Large intestine (tissue), 3 donors: ENCODE results near the gene UBL3. TPM values are rescaled to one million over a fixed set of nuclear protein-coding genes. Genes with fewer than 3 reads are reported as not detected.

Source experiments
- DNase-seq, 2 donors: peaks; one replicate each; pipeline versions ENCODE4 v3.0.0 to v3.0.0-alpha.2; 2013
- H3K27ac ChIP-seq: one replicate; pipeline ENCODE4 v1.5.1; 2013; ENCODE audit warnings: low read length
- H3K27me3 ChIP-seq: 2 replicates; pipeline ENCODE4 v1.6.1; 2013; ENCODE audit warnings: low read length; ENCODE audit not compliant: control insufficient read depth, insufficient read depth
- H3K36me3 ChIP-seq: 2 replicates; pipeline ENCODE4 v1.6.1; 2013; ENCODE audit warnings: low read length; ENCODE audit not compliant: control insufficient read depth, insufficient read depth
- H3K4me1 ChIP-seq: one replicate; pipeline ENCODE4 v1.6.1; 2013; ENCODE audit warnings: low read length; ENCODE audit not compliant: control insufficient read depth, insufficient read depth
- H3K4me3 ChIP-seq: one replicate; pipeline ENCODE4 v1.5.1; 2013; ENCODE audit warnings: low read length
- H3K9me3 ChIP-seq: one replicate; pipeline ENCODE4 v1.6.1; 2013; ENCODE audit warnings: mild to moderate bottlenecking, low read depth, low read length, moderate library complexity; ENCODE audit not compliant: control insufficient read depth
- WGBS: methylation state at CpG from one replicate; pipeline ENCODE4 v1.1.5; 2013; ENCODE audit warnings: low lambda C conversion rate; ENCODE audit not compliant: insufficient coverage; 5-methylcytosine and 5-hydroxymethylcytosine counted together
- polyA plus RNA-seq: library from polyadenylated mRNA; unstranded; fragments of 120-200 nt; gene quantifications from one replicate; pipeline ENCODE4 v1.2.1, GENCODE V29; 2013

The UBL3 gene
- polyA plus RNA-seq, 1 donor, result 36.4 TPM

- no peaks in the 10 kb centered on the region for H3K9me3 ChIP-seq
- H3K36me3 ChIP-seq, result no peaks in the 10 kb centered on the region
- DNase-seq, result no peak
- H3K4me3 ChIP-seq, result no peak overlapping the region
- no CpG with 5 or more reads among the region's 6 CpGs for WGBS
- H3K27me3 ChIP-seq, result no peaks in the 10 kb centered on the region
- H3K27ac ChIP-seq, result no peak overlapping the region
- no peaks in the 10 kb centered on the region for H3K4me1 ChIP-seq
Measured at GRCh38 chr13:29800687-29801086, 49.7 kb downstream of the UBL3 start.

GRCh38 chr13:29799041-29799440, 51.4 kb downstream of the UBL3 start:
- no CpG with 5 or more reads among the region's 2 CpGs for WGBS
- H3K4me1 ChIP-seq, result no peaks in the 10 kb centered on the region
- no peaks in the 10 kb centered on the region for H3K9me3 ChIP-seq
- no peak overlapping the region for H3K27ac ChIP-seq
- DNase-seq, result no peak
- H3K36me3 ChIP-seq, result no peaks in the 10 kb centered on the region
- H3K27me3 ChIP-seq, result no peaks in the 10 kb centered on the region
- no peak overlapping the region for H3K4me3 ChIP-seq

- Histone ChIP-seq H3K9me3 (no peaks in the 10 kb centered on the region), H3K4me3 (no peak overlapping the region), H3K27ac (no peak overlapping the region), H3K4me1 (no peaks in the 10 kb centered on the region), H3K27me3 (no peaks in the 10 kb centered on the region), H3K36me3 (no peaks in the 10 kb centered on the region)
- WGBS, result 97% methylated on average over 5 of the region's 5 CpGs
- DNase-seq, result no peak
Measured at GRCh38 chr13:29791997-29792780, 58.2 kb downstream of the UBL3 start.

GRCh38 chr13:29791508-29791907, 58.9 kb downstream of the UBL3 start:
- Histone ChIP-seq H3K4me1 (no peaks in the 10 kb centered on the region), H3K36me3 (no peaks in the 10 kb centered on the region), H3K4me3 (no peak overlapping the region), H3K27ac (no peak overlapping the region), H3K27me3 (no peaks in the 10 kb centered on the region), H3K9me3 (no peaks in the 10 kb centered on the region)
- no peak for DNase-seq
- WGBS, result no CpG with 5 or more reads among the region's 1 CpG

- Histone ChIP-seq H3K27me3 (no peaks in the 10 kb centered on the region), H3K4me1 (peaks cover 6% of the 10 kb centered on the region), H3K27ac (peak overlapping the region; percentile 12), H3K36me3 (no peaks in the 10 kb centered on the region), H3K9me3 (no peaks in the 10 kb centered on the region), H3K4me3 (no peak overlapping the region)
- peak in 1 of 2 donors; percentile 12 for DNase-seq
- 83% methylated on average over 1 of the region's 1 CpG for WGBS
Measured at GRCh38 chr13:29786698-29787097, 63.7 kb downstream of the UBL3 start.

GRCh38 chr13:29785978-29786377, 64.4 kb downstream of the UBL3 start:
- Histone ChIP-seq H3K27me3 (no peaks in the 10 kb centered on the region), H3K9me3 (no peaks in the 10 kb centered on the region), H3K4me1 (peaks cover 6% of the 10 kb centered on the region), H3K4me3 (no peak overlapping the region), H3K36me3 (no peaks in the 10 kb centered on the region), H3K27ac (peak overlapping the region; percentile 12)
- DNase-seq, result no peak

GRCh38 chr13:29782798-29783197, 67.6 kb downstream of the UBL3 start:
- no peak overlapping the region for H3K4me3 ChIP-seq
- WGBS, result 100% methylated on average over 1 of the region's 1 CpG
- H3K27me3 ChIP-seq, result no peaks in the 10 kb centered on the region
- H3K36me3 ChIP-seq, result no peaks in the 10 kb centered on the region
- no peak overlapping the region for H3K27ac ChIP-seq
- H3K4me1 ChIP-seq, result peaks cover 6% of the 10 kb centered on the region
- no peak for DNase-seq
- H3K9me3 ChIP-seq, result no peaks in the 10 kb centered on the region

GRCh38 chr13:29774830-29775229, 75.6 kb downstream of the UBL3 start:
- H3K9me3 ChIP-seq, result no peaks in the 10 kb centered on the region
- H3K4me1 ChIP-seq, result no peaks in the 10 kb centered on the region
- H3K4me3 ChIP-seq, result no peak overlapping the region
- no peak for DNase-seq
- no peaks in the 10 kb centered on the region for H3K36me3 ChIP-seq
- WGBS, result no CpG with 5 or more reads among the region's 1 CpG
- H3K27ac ChIP-seq, result no peak overlapping the region
- no peaks in the 10 kb centered on the region for H3K27me3 ChIP-seq

- Histone ChIP-seq H3K27me3 (no peaks in the 10 kb centered on the region), H3K4me1 (no peaks in the 10 kb centered on the region), H3K36me3 (peaks cover 7% of the 10 kb centered on the region), H3K4me3 (no peak overlapping the region), H3K9me3 (no peaks in the 10 kb centered on the region), H3K27ac (no peak overlapping the region)
- WGBS, result 67% methylated on average over 1 of the region's 2 CpGs
- peak in 1 of 2 donors; percentile 37 for DNase-seq
Measured at GRCh38 chr13:29771247-29771646, 79.2 kb downstream of the UBL3 start.

- H3K4me3 ChIP-seq, result no peak overlapping the region
- WGBS, result no CpG with 5 or more reads among the region's 5 CpGs
- H3K9me3 ChIP-seq, result no peaks in the 10 kb centered on the region
- no peak for DNase-seq
- H3K4me1 ChIP-seq, result no peaks in the 10 kb centered on the region
- H3K36me3 ChIP-seq, result peaks cover 10% of the 10 kb centered on the region
- no peaks in the 10 kb centered on the region for H3K27me3 ChIP-seq
- no peak overlapping the region for H3K27ac ChIP-seq
Measured at GRCh38 chr13:29767006-29767405, 83.4 kb downstream of the UBL3 start.
